ENCODE measurements around the gene TTLL8.

- TF ChIP-seq POLR2A (IDR thresholded peaks at IDR 0.05) = no peak
- TF ChIP-seq, protein P1, sequence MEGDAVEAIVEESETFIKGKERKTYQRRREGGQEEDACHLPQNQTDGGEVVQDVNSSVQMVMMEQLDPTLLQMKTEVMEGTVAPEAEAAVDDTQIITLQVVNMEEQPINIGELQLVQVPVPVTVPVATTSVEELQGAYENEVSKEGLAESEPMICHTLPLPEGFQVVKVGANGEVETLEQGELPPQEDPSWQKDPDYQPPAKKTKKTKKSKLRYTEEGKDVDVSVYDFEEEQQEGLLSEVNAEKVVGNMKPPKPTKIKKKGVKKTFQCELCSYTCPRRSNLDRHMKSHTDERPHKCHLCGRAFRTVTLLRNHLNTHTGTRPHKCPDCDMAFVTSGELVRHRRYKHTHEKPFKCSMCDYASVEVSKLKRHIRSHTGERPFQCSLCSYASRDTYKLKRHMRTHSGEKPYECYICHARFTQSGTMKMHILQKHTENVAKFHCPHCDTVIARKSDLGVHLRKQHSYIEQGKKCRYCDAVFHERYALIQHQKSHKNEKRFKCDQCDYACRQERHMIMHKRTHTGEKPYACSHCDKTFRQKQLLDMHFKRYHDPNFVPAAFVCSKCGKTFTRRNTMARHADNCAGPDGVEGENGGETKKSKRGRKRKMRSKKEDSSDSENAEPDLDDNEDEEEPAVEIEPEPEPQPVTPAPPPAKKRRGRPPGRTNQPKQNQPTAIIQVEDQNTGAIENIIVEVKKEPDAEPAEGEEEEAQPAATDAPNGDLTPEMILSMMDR (IDR thresholded peaks at IDR 0.05) = no peak
Measured at GRCh38 chr22:50076646-50077535, 18.8 kb upstream of the TTLL8 start.

Data from heart left ventricle (tissue), 13 donors.